GM21825 (cell line): ENCODE measurements around the gene YIPF3.
"Not testable (repeated sequence)": the region's sequence is repeated elsewhere in the genome, so short reads cannot be mapped to it uniquely, and the experiment has no call there.

Experiments
- ATAC-seq: cut with Tn5 transposase; IDR thresholded peaks from one replicate; pipeline ENCODE4 v1.9.1; 2021; ENCODE audit warnings: mild to moderate bottlenecking, moderate library complexity; ENCODE audit not compliant: unreplicated experiment

YIPF3 gene

DNA sequence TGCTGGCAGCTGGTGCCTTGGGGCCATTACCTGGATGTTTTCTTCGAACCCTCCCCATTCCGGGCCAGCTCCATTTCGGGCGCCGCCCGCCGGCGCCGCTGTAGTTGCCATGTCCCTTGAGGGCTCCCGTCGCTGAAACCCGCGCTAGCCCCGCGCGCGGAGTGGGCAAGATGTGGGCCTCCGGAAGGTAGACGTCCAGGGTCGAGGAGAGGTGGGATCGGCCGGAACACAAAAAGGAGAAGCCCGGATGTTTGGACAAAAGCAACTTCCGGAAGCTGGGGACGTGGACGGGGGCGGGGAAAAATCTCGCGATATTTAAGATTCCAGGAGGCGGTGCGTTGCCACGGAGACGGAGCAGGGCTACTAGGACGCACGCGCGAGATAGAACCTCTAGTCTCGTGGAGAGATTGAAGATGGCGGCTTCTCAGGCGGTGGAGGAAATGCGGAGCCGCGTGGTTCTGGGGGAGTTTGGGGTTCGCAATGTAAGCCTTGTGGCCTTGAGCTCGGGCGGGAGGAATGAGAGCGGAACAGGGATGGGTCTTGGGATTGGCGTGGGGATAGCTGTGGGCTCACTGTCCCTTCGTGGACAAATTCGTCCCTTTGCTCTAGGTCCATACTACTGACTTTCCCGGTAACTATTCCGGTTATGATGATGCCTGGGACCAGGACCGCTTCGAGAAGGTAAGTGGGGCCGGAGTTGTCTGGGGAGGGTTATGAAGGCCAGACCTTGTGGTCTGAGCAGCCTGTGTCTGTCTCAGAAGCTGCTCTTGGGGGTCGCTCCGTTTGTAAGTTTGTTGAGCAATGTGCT lies at the start of gene YIPF3, which contains the start of gene POLR1C:
TSS of gene YIPF3 (minus strand) at position 230 of the 808 bp plus-strand sequence. CDS start at position 111, 119 bp downstream.
TSS of gene POLR1C (plus strand) at position 393 of the 808 bp plus-strand sequence. CDS start at position 414, 21 bp downstream.
- ATAC-seq: peak; percentile 83

DNA sequence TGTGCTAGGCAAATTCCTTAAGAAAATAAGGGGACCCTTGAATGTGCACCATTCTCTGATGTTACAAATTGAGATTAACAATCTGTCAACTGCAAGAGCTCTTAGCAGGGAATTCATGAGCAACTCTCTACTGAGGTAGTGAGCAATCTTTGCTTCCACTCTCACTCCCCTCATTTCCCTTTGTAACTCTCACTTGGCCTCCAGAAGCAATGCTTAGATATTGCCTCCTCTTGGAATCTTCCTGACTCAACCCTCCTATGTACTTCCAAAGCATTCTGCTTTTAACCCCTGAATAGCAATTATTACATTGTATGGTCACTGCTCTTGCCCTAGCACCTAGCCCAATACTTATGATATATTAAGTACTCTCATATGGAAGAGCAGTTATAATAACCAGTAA lies 42.6 kb upstream of the YIPF3 start:
- no peak for ATAC-seq

DNA sequence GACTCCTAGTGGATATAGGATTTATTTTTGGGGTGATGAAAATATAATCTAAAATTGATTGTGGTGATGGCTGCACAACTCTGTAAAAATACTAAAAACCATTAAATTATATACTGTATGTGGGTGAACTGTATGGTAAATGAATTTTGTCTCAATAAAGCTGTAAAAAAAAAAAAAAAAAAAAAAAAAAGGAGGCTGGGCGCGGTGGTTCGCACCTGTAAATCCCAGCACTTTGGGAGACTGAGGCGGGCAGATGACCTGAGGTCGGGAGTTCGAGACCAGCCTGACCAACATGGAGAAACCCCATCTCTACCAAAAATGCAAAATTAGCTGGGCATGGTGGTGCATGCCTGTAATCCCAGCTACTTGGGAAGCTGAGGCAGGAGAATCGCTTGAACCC lies 40.9 kb upstream of the YIPF3 start:
- ATAC-seq: not testable (repeated sequence)

DNA sequence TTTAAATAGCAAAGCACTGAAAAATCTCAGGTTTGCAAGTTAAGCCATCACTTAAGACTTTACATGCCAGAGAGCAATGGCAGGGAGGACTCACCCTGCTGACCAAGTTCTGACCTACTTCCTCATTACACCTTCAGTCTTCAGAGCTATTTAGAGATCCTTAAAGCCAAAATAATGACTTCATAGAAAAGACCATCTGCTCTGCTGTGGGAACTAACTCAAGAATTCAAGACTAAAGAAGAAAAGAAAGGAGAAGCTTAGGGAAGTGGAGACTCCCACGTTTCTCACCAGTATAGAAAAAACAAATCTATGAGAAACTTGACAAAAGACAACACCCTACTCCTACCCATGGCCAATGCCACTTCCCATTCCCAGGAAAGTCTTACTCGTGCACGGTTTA lies 30.5 kb upstream of the YIPF3 start:
- no peak for ATAC-seq

DNA sequence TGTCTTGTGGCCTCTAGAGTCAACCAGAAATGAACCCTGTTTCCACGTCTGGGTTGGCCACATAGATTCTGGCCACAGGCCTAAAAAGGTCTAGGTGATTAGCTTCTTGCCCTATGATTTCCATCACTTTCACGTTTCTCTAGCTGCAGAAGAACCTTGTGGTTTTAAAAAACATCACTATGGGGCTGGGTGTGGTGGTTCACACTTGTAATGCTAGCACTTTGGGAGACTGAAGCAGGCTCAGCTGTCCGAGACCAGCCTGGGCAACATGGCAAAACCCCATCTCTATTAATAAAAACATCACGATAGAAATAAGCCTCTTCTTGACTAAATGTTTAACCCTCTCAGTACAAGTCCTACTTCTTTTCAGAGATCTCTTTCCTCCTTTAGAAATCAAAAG lies 27.7 kb upstream of the YIPF3 start:
- no peak for ATAC-seq

DNA sequence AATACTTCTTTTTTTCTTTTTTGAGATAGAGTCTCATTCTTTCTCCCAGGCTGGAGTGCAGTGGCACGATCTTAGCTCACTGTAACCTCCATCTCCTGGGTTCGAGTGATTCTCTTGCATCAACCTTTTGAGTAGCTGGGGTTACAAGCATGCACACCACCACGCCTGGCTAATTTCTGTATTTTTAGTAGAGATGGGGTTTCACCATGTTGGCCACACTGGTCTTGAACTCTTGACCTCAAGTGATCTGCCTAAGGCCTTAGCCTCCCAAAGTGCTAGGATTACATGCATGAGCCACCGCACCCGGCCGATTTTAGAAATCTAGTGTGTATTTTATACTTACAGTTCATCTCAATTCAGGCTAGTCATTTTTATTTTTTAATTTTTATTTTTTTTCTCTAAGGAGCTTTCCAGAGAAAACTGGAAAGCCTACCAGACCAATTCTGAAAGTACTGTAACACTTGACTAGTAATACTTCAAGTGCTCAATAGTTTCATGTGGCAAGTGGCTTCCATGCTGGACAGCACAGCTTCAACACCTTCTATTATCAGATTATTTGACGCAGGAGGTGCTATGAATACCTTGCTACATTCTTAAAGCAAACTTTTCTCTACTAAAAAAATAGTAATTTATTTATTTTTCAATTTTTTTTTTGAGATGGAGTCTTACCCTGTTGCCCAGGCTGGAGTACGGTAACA lies 25.2 kb upstream of the YIPF3 start:
- no peak for ATAC-seq

DNA sequence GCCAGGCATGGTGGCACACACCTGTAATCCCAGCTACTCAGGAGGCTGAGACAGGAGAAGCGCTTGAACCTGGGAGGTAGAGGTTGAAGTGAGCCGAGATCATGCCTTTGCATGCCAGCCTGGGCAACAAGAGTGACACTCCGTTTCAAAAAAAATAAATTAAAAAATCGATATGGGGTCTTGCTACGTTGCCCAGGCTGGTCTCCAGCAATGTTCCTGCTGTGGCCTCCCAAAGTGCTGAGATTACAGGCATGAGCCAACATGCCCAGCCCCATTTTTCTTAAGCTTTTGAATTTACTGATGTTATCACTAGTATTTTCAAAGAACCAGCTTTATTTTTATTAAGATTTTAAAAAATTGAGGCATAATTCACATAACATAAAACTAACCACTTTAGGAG lies 23.8 kb upstream of the YIPF3 start:
- no peak for ATAC-seq

DNA sequence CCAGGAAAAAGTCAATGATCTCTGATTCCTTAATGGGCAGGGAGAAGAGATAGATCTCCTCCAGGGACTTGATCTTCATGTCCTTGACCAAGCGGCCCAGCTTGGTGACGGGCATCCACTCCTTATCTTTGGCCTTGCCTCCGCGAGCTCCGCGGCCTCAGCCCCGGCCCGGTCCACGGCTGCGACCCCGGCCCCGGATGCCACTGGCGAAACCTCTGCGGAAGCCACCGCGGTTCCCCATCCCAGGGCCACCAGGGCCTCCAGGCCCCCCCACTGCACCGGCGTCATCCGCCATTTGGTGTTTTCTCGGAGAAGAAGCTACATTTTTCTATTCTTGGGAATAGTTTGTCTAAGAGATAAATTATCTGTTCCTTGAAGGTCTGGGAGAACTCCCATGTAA lies 22.7 kb upstream of the YIPF3 start:
- ATAC-seq: not testable (repeated sequence)

DNA sequence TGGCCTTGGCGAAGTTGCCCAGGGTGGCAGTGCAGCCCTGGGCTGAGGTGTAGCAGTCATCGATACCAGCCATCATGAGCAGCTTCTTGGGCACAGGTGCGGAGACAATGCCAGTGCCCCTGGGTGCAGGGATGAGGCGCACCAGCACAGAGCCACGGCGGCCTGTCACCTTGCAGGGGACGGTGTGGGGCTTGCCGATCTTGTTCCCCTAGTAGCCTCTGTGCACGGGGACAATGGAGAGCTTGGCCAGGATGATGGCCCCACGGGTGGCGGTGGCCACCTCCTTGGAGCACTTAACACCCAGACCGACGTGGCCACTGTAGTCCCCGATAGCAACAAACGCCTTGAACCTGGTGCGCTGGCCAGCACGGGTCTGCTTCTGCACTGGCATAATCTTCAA lies 22.3 kb upstream of the YIPF3 start:
- not testable (repeated sequence) for ATAC-seq

DNA sequence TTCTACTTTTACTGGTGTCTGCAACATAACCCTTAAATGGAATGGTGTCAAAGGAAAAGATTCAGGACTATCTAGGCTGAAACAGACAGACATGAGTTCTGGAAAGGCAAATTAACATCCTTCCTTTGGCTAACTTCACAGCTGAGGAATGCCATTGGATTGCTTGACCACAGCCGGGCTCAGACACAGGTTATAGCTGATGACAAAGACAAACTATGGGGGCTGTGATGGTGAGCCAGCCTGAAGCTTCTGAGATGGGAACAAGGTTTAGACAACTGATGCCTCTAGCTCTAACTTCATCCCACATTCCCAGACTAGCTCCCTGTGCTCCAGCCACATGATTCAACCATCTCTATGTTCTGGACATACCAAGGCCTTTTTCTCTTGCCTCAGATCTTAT lies 15.5 kb upstream of the YIPF3 start:
- no peak for ATAC-seq

DNA sequence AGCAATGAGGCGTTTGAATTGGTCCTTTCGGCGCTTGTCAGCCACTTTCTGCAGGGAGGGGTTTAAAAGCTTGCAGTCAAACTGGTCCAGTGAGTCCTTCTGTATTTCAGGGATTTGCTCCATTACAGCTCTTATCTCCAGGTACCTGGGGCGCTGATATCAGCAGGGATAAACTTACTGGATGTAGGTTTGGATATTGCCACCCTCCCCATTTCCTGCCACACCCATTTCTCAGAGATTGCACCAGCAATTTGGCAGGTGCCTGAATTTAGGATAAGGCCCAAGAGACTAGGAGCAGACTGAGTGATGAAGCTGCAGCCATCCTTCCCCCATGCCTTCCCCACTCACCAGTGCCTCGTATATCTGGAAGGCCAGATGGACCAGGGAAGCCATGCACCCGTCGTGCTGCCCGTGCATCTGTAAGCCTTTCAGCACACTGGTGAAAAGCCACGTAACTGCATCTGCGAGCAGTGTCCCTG lies 7.8 kb upstream of the YIPF3 start:
- no peak for ATAC-seq

DNA sequence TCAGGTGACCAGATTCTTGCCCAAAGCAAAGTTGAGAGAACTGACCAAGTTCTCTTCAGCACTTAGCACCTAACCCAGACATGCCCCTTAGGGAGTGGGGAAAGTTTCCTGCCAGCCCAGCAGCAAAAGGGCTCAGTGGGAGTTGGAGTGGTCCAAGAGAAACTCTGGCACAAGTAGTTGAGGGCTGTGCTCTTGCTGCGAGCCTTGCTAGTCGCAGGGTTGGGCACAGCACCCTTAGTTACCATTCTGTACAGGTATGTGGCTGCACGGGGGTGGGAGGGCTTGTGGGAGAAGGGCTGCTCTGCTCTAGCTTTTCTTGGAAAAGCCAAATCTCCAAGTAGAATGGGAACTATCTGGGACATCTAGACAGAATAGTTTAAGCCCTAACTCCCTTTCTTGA lies 6.6 kb upstream of the YIPF3 start:
- no peak for ATAC-seq

DNA sequence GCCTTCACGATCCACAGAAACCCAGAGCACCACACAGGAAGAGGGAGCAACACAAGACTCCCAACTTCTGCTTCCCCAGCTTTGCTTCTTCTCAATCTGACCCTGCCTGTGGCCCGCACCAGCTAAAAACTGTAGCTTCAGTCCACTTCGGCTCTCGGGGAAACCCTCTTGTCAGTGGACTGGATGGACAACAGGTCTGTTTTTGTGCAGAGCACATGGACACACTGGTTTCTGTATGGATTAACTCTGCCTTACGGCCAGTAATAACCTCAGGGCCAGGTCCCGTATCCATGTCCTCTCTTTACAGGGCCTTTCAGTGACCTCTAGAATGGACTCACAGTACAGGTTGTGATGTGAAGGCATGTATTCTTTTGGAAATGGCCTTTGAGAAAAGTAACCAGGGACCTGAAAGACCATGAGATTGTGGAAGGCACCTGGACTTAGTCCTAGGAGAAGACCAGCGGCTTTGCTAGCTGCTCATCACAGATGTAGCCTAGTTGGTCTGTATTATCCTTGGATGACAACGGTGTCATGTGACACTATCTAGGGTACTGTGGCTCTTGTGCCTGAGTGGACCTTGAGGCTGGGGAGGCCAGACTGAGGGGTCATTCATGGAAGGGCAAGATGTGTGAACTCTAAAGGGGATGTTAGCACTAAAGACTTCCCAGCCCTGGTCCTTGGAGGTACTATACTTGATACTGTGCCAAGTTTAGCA lies 6.0 kb upstream of the YIPF3 start:
- ATAC-seq: no peak

DNA sequence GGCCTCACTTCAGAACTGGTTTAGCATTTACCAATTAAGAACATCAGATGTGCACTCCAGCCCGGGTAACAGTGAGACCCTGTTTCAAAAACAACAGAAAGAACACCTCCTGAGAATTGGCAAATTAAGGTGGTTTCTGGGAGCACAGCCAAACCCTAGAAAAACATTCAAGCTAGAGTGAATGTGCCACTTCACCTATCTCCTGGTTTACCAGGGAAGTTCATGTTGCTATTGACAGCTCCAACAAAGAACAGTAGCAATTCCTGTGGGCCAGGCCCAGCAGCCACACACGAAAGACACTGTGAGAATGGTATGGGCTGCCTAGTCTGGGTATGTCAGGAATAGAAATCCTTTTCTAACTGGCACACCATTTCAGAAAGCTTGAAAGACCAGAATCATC lies 5.1 kb upstream of the YIPF3 start:
- no peak for ATAC-seq

DNA sequence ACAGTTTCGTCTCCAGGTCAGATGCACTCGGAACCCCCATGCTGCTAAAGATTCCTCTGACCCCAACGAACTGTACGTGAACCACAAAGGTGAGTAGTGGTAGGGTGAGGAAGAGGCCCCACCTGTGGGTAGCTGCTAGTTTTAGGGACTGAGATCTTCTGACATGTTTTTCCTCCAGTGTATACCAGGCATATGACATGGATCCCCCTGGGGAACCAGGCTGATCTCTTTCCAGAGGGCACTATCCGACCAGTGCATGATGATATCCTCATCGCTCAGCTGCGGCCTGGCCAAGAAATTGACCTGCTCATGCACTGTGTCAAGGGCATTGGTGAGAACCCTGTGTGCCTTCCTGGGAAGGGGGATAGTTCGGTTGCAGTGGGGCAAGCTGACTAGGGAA lies 3.4 kb upstream of the YIPF3 start:
- no peak for ATAC-seq

DNA sequence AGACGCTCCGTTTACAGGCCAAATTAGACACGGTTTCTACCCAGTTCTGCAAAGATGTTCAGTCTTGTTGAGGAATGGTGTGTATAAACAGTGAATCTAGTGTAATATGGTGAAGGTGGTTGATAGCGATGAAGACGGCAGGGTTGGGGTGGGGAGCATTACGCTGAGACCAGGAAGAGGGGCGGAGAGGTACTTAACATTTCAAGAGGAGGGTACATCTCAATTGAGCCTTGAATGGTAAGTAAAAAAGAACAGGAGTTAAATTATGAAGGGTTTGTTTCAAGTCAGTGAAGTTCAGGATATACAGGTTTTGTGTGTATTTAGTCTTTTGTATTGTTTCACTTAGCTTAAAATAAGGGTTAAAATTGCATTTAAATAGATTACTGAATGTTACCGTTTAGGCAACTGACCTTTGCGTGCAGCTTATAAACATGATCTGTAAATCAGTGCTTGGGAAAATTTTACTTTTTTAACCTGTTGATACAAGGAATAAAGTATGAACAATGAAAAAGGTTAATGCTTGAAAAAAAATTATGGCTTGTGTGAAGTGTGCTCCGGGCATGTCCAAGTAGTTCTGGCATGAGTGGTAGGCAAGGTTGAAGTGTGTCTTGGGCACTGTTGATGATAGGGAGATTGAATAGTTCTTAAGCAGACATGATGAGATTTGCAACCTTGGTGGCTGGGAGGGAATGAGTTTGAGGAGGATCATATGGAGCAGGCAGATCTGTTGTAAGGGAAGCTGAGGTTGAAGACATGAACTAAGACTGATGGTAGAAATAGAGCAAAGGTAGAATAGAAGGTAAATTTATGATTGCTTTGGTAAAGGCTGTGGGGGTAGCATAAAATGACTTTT lies 1.0 kb upstream of the YIPF3 start:
- no peak for ATAC-seq

DNA sequence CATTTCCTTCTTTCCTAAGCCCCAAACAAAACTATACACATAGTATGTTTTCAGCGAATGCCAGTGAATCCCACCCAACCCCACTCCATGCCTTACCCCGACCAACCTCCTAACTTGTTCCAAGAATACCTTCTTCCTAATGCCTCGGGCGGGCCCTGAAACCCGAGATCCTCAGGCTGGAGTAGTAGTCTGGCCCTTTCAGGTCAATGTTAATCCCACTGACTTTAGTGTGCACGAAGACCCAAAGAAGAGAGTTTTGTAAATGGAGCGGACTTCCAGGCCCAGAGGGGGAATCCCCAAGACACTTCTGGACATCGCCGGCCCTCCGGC lies 394 bp downstream of the YIPF3 start:
- ATAC-seq: no peak

DNA sequence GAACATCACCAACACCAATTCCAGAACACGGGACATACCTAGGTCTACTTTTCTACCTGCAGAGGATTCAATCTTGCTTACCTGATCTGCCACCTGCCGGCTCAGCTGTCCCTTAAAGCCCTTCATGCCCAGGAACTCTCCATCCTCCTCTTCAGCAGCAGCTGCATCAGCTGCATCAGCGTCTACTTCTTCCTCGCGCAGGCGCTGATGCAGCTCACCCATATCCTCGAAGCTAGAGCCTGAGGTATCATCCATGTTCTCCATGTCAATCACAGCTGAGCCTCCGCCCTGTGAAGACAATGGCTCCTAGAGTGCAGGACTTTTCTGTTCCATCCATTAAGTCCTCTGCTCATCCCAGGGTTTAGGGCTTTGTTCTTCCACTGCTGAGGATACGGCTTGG lies 918 bp downstream of the YIPF3 start:
- ATAC-seq: no peak

DNA sequence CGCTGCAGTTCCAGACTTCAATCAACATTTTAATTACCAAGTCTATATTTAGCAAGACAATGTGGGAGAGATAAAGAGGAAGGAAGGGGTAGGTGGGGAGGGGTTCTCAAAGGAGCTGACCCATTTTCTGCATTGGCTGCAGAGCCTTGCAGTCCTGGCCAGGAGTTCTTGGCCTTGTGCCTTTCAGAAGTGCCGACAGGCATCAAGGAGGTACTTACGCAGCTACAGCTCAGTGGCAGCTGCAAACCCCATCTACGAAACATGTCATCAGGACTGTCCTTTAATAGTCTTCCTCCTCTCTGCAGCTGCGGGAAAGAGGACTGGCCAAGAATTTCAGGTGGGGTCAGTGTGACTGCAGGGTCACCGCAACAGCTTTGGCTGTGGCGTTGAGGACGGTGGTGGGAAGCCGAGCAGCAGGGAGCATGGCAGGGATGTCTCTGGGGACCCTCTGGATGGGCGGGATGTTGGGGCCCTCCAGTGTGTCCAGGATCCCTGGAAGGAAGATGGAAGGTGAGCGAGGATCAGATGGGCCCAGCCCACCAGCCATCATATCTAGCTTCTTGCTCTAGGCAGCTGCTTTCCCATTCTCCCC lies 4.8 kb downstream of the YIPF3 start:
- no peak for ATAC-seq

DNA sequence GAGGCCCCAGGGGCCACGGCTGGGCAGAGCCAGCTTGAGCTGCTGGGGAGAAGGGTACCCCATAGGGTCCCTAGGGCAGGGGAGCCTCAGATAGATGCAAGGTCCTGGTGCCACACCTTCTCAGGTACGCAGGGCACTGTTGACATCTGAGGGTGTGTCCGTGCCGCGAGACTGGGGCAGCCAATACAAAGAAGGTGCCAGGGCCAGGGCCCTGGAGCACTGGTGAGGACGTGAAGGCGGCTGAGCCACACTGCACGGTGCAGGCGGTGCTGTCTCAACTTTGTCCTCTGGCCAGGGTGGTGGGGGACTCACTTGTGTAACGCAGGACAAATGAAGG lies 5.9 kb downstream of the YIPF3 start:
- ATAC-seq: no peak
